GM21576 (cell line): ENCODE results near the gene TET1.
"Not testable (repeated sequence)": the region's sequence is repeated elsewhere in the genome, so short reads cannot be mapped to it uniquely, and the experiment has no call there.

Source experiments
- ATAC-seq: cut with Tn5 transposase; IDR thresholded peaks from one replicate; pipeline ENCODE4 v1.9.1; 2021; ENCODE audit warnings: mild to moderate bottlenecking, moderate library complexity; ENCODE audit not compliant: unreplicated experiment

TET1 gene

DNA sequence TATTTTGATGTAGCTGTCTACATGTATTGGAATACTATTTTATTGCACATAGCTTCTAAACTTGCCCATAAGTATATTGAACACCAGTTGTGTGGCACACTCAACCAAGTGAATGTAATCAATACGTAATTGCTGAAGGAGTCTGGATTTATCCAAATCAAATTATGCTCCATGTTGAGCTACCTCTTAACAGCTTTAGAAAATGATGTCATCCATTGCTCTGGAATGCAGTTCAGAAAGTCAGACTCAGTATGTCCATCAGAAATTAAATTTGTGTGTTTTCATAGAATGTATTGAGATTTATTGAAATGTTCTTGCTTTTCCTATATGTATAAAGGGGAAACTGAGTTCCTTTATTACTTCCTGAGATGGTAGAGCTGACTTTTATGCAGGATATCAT is 135.9 kb downstream of the TET1 start:
- no peak for ATAC-seq

DNA sequence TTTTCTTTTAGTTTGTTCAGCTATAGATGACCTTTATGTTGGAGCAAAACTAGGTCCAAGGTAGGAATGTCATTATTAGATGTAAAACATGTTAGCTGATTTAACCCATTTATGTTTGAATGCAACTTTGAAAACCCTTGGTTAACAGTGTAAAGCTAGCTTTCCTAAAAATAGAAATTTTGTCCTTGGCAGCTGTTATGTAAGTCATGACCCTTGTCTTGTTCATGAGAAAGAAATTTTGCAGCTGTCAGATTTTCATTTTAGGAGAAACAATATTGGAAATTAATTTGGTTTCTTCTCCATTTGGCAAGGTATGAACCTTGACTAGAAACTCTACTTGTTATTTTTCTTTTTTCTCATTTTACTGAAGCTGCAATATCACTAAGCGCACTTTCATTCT is 137.0 kb downstream of the TET1 start:
- ATAC-seq: no peak

DNA sequence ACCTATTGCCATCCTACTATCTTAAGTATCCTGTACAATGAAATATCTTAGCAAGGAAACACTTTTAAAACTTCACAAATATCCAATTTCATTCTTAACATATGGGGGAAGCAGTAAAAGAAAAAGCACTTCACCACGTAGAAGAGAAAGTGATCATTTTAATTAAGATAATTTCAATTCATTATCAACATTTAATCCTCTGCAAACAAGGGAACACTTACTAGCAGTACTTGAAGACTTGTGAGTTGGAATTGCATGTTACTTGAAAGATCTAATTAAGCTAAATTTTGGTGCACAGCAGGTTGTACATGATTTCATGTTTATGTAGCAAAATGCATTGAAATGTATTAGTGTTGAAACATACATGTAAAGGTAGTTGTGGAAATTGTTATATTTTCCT is 140.1 kb downstream of the TET1 start:
- no peak for ATAC-seq

- ATAC-seq: no peak
Observed at GRCh38 chr10:68705548-68705947, 145.4 kb downstream of the TET1 start.

- not testable (repeated sequence) for ATAC-seq
Observed at GRCh38 chr10:68708987-68709386, 148.8 kb downstream of the TET1 start.

GRCh38 chr10:68713065-68713464 is 152.9 kb downstream of the TET1 start:
- ATAC-seq: not testable (repeated sequence)

DNA sequence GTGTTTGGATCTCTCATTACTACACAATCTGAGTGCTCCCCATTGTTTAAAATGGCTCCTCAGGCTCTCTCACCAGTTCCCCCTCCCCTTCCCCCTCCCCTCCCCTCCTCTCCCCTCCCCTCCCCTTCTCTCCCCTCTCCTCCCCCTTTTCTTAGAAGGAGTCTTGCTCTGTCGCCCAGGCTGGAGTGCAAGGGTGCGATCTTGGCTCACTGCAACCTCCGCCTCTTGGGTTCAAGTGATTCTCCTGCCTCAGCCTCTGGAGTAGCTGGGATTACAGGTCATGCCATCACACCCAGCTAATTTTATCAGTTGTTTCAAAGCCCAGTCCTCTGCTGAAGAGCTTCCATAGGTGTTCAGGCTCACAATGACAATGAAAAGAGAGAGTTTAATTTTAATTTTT is 157.3 kb downstream of the TET1 start:
- no peak for ATAC-seq

DNA sequence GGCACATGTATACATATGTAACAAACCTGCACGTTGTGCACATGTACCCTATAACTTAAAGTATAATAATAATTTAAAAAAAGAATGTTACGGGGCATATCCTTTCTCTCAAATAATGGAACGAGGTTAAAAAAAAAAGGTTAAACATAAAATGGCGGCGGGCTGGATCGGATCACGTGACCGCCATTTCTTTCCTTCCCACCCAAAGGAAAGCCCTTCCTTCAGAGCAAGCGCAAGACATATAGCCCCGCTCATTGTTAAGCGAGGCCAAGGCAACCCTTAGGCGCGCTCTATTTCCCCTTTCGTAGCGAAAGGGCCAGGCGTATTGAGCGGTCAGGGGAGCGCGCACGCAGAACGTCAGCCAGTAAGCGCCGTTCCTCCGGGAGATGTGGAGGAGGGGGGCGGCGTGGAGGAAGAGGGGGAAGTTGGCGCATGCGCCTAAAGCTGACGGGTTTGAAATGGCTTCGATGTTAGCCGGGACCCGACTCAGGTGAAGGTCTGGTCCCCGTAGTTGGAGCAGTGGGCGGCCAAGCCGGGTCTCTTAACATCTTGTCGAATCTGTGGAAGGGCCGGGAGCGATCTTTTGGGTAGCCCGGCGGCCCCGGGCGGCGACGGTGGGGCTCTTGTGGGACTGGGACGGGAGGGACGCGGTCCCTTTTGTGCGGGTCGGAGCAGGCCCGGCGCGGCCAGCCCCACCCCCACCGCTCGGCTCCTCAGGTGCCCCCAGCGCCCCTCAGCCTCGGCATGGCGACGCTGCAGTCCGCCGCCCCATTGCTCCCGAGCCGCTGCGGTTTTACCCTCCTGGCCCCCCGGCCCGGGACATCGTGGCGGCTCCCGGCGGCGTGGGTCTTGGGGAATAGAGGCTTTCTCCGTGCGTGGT is 160.9 kb downstream of the TET1 start, which contains the start of gene CCAR1:
Gene CCAR1 (plus strand): TSS at position 447 of the 880 bp plus-strand sequence. CDS start 1,266 bp downstream, outside the sequence.
- ATAC-seq: peak; percentile 99

- ATAC-seq: no peak
Observed at GRCh38 chr10:68721673-68722335, 161.7 kb downstream of the TET1 start.

DNA sequence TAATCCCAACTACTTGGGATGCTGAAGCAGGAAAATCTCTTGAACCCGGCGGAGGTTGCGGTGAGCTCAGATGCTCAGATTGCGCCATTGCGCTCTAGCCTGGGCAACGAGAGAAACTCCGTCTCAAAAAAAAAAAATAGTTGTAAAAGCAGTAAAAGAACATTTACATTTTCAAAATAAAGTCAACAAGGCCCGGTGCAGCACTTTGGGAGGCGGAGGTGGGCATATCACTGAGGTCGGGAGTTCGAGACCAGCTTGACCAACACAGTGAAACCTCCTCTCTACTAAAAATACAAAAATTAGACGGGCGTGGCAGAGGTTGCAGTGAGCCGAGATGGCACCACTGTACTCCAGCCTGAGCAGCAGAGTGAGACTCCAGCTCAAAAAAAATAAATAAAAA is 164.9 kb downstream of the TET1 start:
- ATAC-seq: no peak

DNA sequence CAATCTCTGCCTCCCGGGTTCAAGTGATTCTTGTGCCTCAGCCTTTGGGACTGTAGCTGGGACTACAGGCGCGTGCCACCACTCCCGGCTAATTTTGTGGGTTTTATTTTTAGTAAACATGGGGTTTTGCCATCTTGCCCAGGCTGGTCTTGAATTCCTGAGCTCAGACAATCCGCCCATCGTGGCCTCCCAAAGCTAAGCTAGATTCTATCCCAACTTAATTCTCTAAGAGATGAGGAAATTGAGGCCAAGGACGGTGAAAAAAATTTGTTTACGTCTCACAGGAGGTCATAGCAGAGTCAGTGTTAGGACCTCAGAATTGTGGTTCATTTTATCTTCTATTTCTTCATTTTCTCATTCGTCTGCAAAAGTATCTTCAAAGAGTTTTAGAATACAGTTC is 167.0 kb downstream of the TET1 start:
- ATAC-seq: no peak

GRCh38 chr10:68732651-68733050 is 172.5 kb downstream of the TET1 start:
- ATAC-seq: no peak

- ATAC-seq: no peak
Observed at GRCh38 chr10:68734349-68734748, 174.2 kb downstream of the TET1 start.

DNA sequence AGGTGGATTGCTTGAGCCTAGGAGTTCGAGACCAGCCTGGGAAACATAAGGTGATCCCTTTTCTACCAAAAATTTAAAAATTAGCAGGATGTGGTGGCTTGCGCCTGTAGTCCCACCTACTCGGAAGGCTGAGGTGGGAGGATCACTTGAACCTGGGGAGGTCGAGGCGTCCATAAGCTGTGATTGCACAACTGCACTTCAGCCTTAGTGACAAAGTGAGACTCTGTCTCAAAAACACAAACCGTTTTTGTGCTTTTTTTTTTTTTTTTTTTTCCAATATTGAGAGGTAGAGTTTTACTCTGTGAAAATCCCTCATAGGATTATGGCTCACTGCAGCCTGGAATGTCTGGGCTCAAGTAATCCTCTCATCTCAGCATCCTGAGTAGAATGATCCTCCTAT is 175.0 kb downstream of the TET1 start:
- ATAC-seq: no peak

DNA sequence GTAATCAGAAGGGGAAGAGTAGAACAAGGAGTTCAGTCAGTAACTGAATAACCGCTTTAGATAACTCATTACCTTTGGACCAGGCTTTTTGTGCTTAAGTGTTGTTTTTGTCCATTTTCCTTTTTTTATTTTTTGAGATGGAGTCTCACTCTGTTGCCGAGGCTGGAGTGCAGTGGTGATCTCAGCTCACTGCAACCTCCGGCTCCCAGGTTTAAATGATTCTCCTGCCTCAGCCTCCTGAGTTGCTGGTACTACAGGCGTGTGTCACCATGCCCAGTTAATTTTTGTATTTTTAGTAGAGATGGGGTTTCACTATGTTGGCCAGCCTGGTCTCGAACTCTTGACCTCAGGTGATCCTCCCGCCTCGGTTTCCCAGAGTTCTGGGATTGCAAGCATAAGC is 175.6 kb downstream of the TET1 start:
- ATAC-seq: not testable (repeated sequence)

DNA sequence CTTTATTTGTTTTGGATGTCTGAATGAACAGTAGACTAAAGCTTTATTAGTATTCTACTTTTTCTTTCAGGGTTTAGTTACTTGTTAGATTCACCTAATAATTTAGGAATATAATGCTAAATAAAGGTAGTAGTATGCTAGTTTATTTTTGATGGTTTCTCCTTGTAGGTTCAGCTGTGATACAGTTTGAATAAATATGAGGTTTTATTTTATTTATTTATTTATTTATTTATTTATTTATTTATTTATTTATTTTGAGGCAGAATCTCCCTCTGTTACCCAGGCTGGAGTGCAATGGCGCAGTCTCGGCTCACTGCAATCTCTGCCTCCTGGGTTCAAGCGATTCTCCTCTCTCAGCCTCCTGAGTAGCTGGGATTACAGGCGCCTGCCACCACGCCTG is 180.5 kb downstream of the TET1 start:
- not testable (repeated sequence) for ATAC-seq

- ATAC-seq: no peak
Observed at GRCh38 chr10:68742397-68742796, 182.3 kb downstream of the TET1 start.
